ENCODE results near the gene WWOX.

The WWOX gene

GRCh38 chr16:78660795-78661194, 561.3 kb downstream of the WWOX start:
- Mint-ChIP-seq H3K4me3 (no peak overlapping the region), H3K4me1 (no peaks in the 10 kb centered on the region), H3K9me3 (peaks cover 0 to 7% of the 10 kb centered on the region in 2 donors), H3K27ac (no peak overlapping the region), H3K27me3 (no peaks in the 10 kb centered on the region)
- ATAC-seq = no peak
- DNase-seq = no peak

GRCh38 chr16:78663690-78664089, 564.2 kb downstream of the WWOX start:
- Mint-ChIP-seq H3K4me3 (no peak overlapping the region), H3K27ac (peak overlapping the region in 1 of 2 donors; percentile 54), H3K4me1 (no peaks in the 10 kb centered on the region), H3K9me3 (peaks cover 0 to 7% of the 10 kb centered on the region in 2 donors), H3K27me3 (no peaks in the 10 kb centered on the region)
- ATAC-seq (no peak), DNase-seq (no peak)

- no peak for DNase-seq
- no peak for ATAC-seq
- H3K27me3 Mint-ChIP-seq = no peaks in the 10 kb centered on the region
- H3K27ac Mint-ChIP-seq = no peak overlapping the region
- H3K4me1 Mint-ChIP-seq = no peaks in the 10 kb centered on the region
- no peak overlapping the region for H3K4me3 Mint-ChIP-seq
- peaks cover 0 to 7% of the 10 kb centered on the region in 2 donors for H3K9me3 Mint-ChIP-seq
Measured at GRCh38 chr16:78664811-78665772, 565.6 kb downstream of the WWOX start.

GRCh38 chr16:78666318-78666717, 566.9 kb downstream of the WWOX start:
- peaks cover 0 to 7% of the 10 kb centered on the region in 2 donors for H3K9me3 Mint-ChIP-seq
- H3K27me3 Mint-ChIP-seq = no peaks in the 10 kb centered on the region
- H3K4me3 Mint-ChIP-seq = no peak overlapping the region
- ATAC-seq = no peak
- H3K27ac Mint-ChIP-seq = no peak overlapping the region
- no peak for DNase-seq
- no peaks in the 10 kb centered on the region for H3K4me1 Mint-ChIP-seq

- Mint-ChIP-seq H3K9me3 (peaks cover 0 to 7% of the 10 kb centered on the region in 2 donors), H3K4me3 (no peak overlapping the region), H3K27me3 (no peaks in the 10 kb centered on the region), H3K27ac (peak overlapping the region in 1 of 2 donors; percentile 37), H3K4me1 (no peaks in the 10 kb centered on the region)
- ATAC-seq = no peak
- no peak for DNase-seq
Measured at GRCh38 chr16:78667675-78668074, 568.2 kb downstream of the WWOX start.

GRCh38 chr16:78668393-78668792, 568.9 kb downstream of the WWOX start:
- H3K4me1 Mint-ChIP-seq = no peaks in the 10 kb centered on the region
- H3K27ac Mint-ChIP-seq = no peak overlapping the region
- no peaks in the 10 kb centered on the region for H3K27me3 Mint-ChIP-seq

GRCh38 chr16:78669994-78670393, 570.5 kb downstream of the WWOX start:
- ATAC-seq (no peak), DNase-seq (no peak)
- Mint-ChIP-seq H3K9me3 (no peaks in the 10 kb centered on the region), H3K4me1 (no peaks in the 10 kb centered on the region), H3K27me3 (no peaks in the 10 kb centered on the region), H3K27ac (no peak overlapping the region), H3K4me3 (no peak overlapping the region)

More at GRCh38 chr16:78668393-78668792, 568.9 kb downstream of the WWOX start:
- ATAC-seq (no peak), DNase-seq (no peak)
- no peak overlapping the region for H3K4me3 Mint-ChIP-seq
- peaks cover 0 to 7% of the 10 kb centered on the region in 2 donors for H3K9me3 Mint-ChIP-seq

- DNase-seq (no peak), ATAC-seq (no peak)
- Mint-ChIP-seq H3K27me3 (no peaks in the 10 kb centered on the region), H3K4me1 (no peaks in the 10 kb centered on the region), H3K4me3 (no peak overlapping the region), H3K27ac (no peak overlapping the region), H3K9me3 (no peaks in the 10 kb centered on the region)
Measured at GRCh38 chr16:78672779-78673556, 573.5 kb downstream of the WWOX start.

- H3K4me3 Mint-ChIP-seq = no peak overlapping the region
- H3K27me3 Mint-ChIP-seq = no peaks in the 10 kb centered on the region
- no peak for ATAC-seq
- H3K4me1 Mint-ChIP-seq = no peaks in the 10 kb centered on the region
- no peak for DNase-seq
- no peak overlapping the region for H3K27ac Mint-ChIP-seq
- no peaks in the 10 kb centered on the region for H3K9me3 Mint-ChIP-seq
Measured at GRCh38 chr16:78673884-78674283, 574.4 kb downstream of the WWOX start.

GRCh38 chr16:78675312-78675711, 575.9 kb downstream of the WWOX start:
- H3K27me3 Mint-ChIP-seq = no peaks in the 10 kb centered on the region
- H3K4me3 Mint-ChIP-seq = no peak overlapping the region
- no peaks in the 10 kb centered on the region for H3K9me3 Mint-ChIP-seq
- no peaks in the 10 kb centered on the region for H3K4me1 Mint-ChIP-seq
- ATAC-seq (no peak), DNase-seq (no peak)
- H3K27ac Mint-ChIP-seq = no peak overlapping the region

GRCh38 chr16:78675951-78676792, 576.7 kb downstream of the WWOX start:
- no peak for ATAC-seq
- H3K27ac Mint-ChIP-seq = no peak overlapping the region
- DNase-seq = no peak
- H3K9me3 Mint-ChIP-seq = no peaks in the 10 kb centered on the region
- H3K4me3 Mint-ChIP-seq = no peak overlapping the region
- H3K4me1 Mint-ChIP-seq = no peaks in the 10 kb centered on the region
- no peaks in the 10 kb centered on the region for H3K27me3 Mint-ChIP-seq

- Mint-ChIP-seq H3K27ac (no peak overlapping the region), H3K4me3 (no peak overlapping the region), H3K4me1 (no peaks in the 10 kb centered on the region), H3K27me3 (no peaks in the 10 kb centered on the region), H3K9me3 (no peaks in the 10 kb centered on the region)
- ATAC-seq = no peak
- DNase-seq = no peak
Measured at GRCh38 chr16:78677181-78677731, 577.8 kb downstream of the WWOX start.

- ATAC-seq (no peak), DNase-seq (no peak)
- H3K9me3 Mint-ChIP-seq = no peaks in the 10 kb centered on the region
- H3K27ac Mint-ChIP-seq = no peak overlapping the region
- no peaks in the 10 kb centered on the region for H3K4me1 Mint-ChIP-seq
- no peak overlapping the region for H3K4me3 Mint-ChIP-seq
- H3K27me3 Mint-ChIP-seq = no peaks in the 10 kb centered on the region
Measured at GRCh38 chr16:78679546-78679945, 580.1 kb downstream of the WWOX start.

- H3K4me1 Mint-ChIP-seq = no peaks in the 10 kb centered on the region
- no peak overlapping the region for H3K4me3 Mint-ChIP-seq
- no peaks in the 10 kb centered on the region for H3K9me3 Mint-ChIP-seq
- no peaks in the 10 kb centered on the region for H3K27me3 Mint-ChIP-seq
- ATAC-seq (no peak), DNase-seq (no peak)
- no peak overlapping the region for H3K27ac Mint-ChIP-seq
Measured at GRCh38 chr16:78681743-78682142, 582.3 kb downstream of the WWOX start.

- Mint-ChIP-seq H3K4me1 (no peaks in the 10 kb centered on the region), H3K4me3 (no peak overlapping the region), H3K9me3 (no peaks in the 10 kb centered on the region), H3K27me3 (no peaks in the 10 kb centered on the region), H3K27ac (peak overlapping the region in 1 of 2 donors; percentile 21)
- ATAC-seq (no peak), DNase-seq (no peak)
Measured at GRCh38 chr16:78684030-78684611, 584.7 kb downstream of the WWOX start.

Measured in stimulated activated naive CD8-positive, alpha-beta T cell treated with anti-CD3 and anti-CD28 coated beads, Interleukin-15, amount 100 ng/mL, for 72 hours (primary cell).